ENCODE data around the gene TMED10. TPM values are rescaled to one million over a fixed set of nuclear protein-coding genes. Genes with fewer than 3 reads are reported as not detected.

Gene TMED10
- total RNA-seq, 2 donors from 2014 or later: 150 to 243 TPM

GRCh38 chr14:75139185-75139584, 37.2 kb downstream of the TMED10 start:
- DNase-seq (no peak), ATAC-seq (no peak)
- TF ChIP-seq, protein P1, sequence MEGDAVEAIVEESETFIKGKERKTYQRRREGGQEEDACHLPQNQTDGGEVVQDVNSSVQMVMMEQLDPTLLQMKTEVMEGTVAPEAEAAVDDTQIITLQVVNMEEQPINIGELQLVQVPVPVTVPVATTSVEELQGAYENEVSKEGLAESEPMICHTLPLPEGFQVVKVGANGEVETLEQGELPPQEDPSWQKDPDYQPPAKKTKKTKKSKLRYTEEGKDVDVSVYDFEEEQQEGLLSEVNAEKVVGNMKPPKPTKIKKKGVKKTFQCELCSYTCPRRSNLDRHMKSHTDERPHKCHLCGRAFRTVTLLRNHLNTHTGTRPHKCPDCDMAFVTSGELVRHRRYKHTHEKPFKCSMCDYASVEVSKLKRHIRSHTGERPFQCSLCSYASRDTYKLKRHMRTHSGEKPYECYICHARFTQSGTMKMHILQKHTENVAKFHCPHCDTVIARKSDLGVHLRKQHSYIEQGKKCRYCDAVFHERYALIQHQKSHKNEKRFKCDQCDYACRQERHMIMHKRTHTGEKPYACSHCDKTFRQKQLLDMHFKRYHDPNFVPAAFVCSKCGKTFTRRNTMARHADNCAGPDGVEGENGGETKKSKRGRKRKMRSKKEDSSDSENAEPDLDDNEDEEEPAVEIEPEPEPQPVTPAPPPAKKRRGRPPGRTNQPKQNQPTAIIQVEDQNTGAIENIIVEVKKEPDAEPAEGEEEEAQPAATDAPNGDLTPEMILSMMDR (IDR thresholded peaks at IDR 0.05): no peak
- no peak for TF ChIP-seq POLR2A (IDR thresholded peaks at IDR 0.05)
- peaks cover 0 to 5% of the 10 kb centered on the region in 2 donors for H3K36me3 ChIP-seq (replicated peaks in 1 of 2; ENCODE audit: insufficient read depth in 1 of 2, low read depth in 2 of 2)
- no peak overlapping the region for H3K4me3 ChIP-seq
- no peaks in the 10 kb centered on the region for H3K9me3 ChIP-seq
- no peaks in the 10 kb centered on the region for H3K27me3 ChIP-seq
- WGBS, 2 donors: 46 to 91% methylated on average over 2 of the region's 2 CpGs
- H3K4me1 ChIP-seq: peaks cover 46% of the 10 kb centered on the region
- peak overlapping the region in 2 of 4 donors; percentile 35 to 69 for H3K27ac ChIP-seq
- intact Hi-C loops (cut with DNase I): no loop called here

DNA sequence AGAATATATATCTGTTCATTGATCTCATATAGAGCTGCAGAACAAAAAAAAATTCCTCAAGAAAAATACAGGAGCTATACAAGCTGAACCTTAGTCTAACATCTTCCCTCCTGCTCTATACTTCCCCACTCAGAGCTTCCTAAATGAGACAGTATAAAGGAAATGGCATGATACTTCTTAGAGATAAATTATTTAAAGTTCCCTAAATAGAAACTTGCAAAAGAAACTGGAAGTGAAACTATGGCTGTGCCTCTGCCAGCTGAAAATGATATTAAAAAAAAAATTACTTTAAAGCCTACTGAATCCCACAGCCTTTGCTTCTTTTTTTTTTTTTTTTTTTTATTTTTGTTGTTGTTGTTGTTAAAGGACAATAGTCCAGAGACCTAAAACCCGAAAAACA, 37.9 kb downstream of the TMED10 start:
- peak overlapping the region in 3 of 4 donors; percentile 15 to 69 (median 18) for H3K27ac ChIP-seq
- intact Hi-C loops (cut with DNase I): no loop called here
- no peaks in the 10 kb centered on the region for H3K9me3 ChIP-seq
- no peak for ATAC-seq
- TF ChIP-seq, protein P1 (IDR thresholded peaks at IDR 0.05): no peak
- TF ChIP-seq POLR2A (IDR thresholded peaks at IDR 0.05): no peak
- WGBS, 2 donors: 46 to 59% methylated on average over 1 of the region's 1 CpG
- no peak overlapping the region for H3K4me3 ChIP-seq
- no peak for DNase-seq
- H3K36me3 ChIP-seq (replicated peaks in 1 of 2; ENCODE audit: insufficient read depth in 1 of 2, low read depth in 2 of 2): peaks cover 0 to 5% of the 10 kb centered on the region in 2 donors
- H3K4me1 ChIP-seq: peaks cover 41% of the 10 kb centered on the region
- H3K27me3 ChIP-seq: no peaks in the 10 kb centered on the region

DNA sequence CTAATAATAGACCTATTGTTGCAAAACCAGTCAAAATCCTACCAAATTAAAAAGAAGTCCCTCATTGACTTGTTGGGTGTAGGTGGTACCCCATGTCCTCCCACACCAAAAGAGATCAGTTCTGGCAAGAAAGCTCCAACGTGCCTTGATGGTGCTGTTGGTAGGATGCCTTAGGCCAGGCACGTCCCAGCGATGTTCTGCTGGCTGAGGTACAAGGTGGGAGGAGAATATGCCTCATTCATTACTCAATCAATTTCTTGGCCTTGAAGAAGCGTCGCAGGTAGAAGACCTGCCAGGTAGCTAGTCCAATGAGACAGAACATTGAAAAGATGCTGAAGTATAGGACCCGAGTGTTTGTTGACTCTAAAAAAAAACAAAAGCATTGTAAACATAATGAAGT, 41.8 kb downstream of the TMED10 start:
- intact Hi-C loops (cut with DNase I): loop anchor here (5.0 kb wide), 1 partner anchor 168 kb away; no protein-coding TSS in a partner anchor
- Histone ChIP-seq H3K27ac (peak overlapping the region in 2 of 4 donors; percentile 9 to 12), H3K4me1 (peaks cover 33% of the 10 kb centered on the region), H3K27me3 (no peaks in the 10 kb centered on the region), H3K9me3 (no peaks in the 10 kb centered on the region), H3K36me3 (replicated peaks in 1 of 2; ENCODE audit: insufficient read depth in 1 of 2, low read depth in 2 of 2) (peaks cover 0 to 5% of the 10 kb centered on the region in 2 donors), H3K4me3 (no peak overlapping the region)
- no peak for ATAC-seq
- TF ChIP-seq, protein P1 (IDR thresholded peaks at IDR 0.05): no peak
- no peak for TF ChIP-seq POLR2A (IDR thresholded peaks at IDR 0.05)
- no peak for DNase-seq
- WGBS, 2 donors: 38 to 43% methylated on average over 6 of the region's 6 CpGs

DNA sequence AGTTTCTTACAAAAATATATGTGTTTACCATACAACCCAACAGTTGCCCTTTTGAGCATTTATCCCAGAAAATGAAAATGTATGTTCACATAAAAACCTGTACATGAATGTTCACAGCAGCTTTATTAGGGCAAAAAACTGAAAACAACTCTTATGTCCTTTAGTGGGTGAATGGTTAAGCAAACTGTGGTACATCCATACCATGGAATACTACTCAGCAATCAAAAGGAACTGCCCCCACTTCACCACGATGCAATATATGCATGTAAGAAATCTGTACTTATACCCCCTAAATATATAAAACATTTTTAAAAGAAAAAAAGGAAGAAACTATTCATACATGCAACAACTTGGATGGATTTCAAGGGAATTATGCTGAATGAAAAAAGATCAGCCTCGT, 42.8 kb downstream of the TMED10 start:
- H3K9me3 ChIP-seq: no peaks in the 10 kb centered on the region
- H3K27me3 ChIP-seq: no peaks in the 10 kb centered on the region
- intact Hi-C loops (cut with DNase I): loop anchor here (5.0 kb wide), 1 partner anchor 169 kb away; no protein-coding TSS in a partner anchor
- WGBS, 2 donors: 82 to 87% methylated on average over 2 of the region's 2 CpGs
- H3K4me1 ChIP-seq: peaks cover 32% of the 10 kb centered on the region
- H3K4me3 ChIP-seq: no peak overlapping the region
- H3K27ac ChIP-seq: no peak overlapping the region
- TF ChIP-seq, protein P1 (IDR thresholded peaks at IDR 0.05): no peak
- no peak for TF ChIP-seq POLR2A (IDR thresholded peaks at IDR 0.05)
- ATAC-seq (no peak), DNase-seq (no peak)
- peaks cover 0 to 5% of the 10 kb centered on the region in 2 donors for H3K36me3 ChIP-seq (replicated peaks in 1 of 2; ENCODE audit: insufficient read depth in 1 of 2, low read depth in 2 of 2)
